HepG2 (cell line): ENCODE measurements around the gene IRF1. TPM values are rescaled to one million over a fixed set of nuclear protein-coding genes. Genes with fewer than 3 reads are reported as not detected.
A peak's percentile ranks its signal among the peaks of the same experiment; 100 is the strongest.

ENCODE experiments used
- BORCS8-MEF2B ChIP-seq: sonication (generic); formaldehyde crosslinking; IDR thresholded peaks from 2 replicates; pipeline ENCODE4 v1.8.0; 2022; ENCODE audit warnings: mild to moderate bottlenecking, missing genetic modification reagents
- CBFB ChIP-seq: sonication (generic); formaldehyde crosslinking; IDR thresholded peaks from 2 replicates; pipeline ENCODE4 v1.4.0; 2020; ENCODE audit warnings: missing genetic modification reagents
- FOXA3 ChIP-seq: IDR thresholded peaks from 2 replicates; pipeline ENCODE4 v1.6.1; 2016; ENCODE audit warnings: missing genetic modification reagents, missing compliant biosample characterization
- FOXK2 ChIP-seq: fragments of 450-650 bp; IDR thresholded peaks from 2 replicates; pipeline ENCODE4 v1.6.1; 2016
- GABPB1 ChIP-seq: IDR thresholded peaks from 2 replicates; pipeline ENCODE4 v1.6.1; 2016; ENCODE audit warnings: mild to moderate bottlenecking, missing genetic modification reagents, moderate library complexity, missing compliant biosample characterization
- GATAD1 ChIP-seq: IDR thresholded peaks from 2 replicates; pipeline ENCODE4 v1.6.1; 2016; ENCODE audit warnings: missing genetic modification reagents, missing compliant biosample characterization
- HDAC1 ChIP-seq: sonication (generic); formaldehyde crosslinking; IDR thresholded peaks from 2 replicates; pipeline ENCODE4 v1.5.1; 2020; ENCODE audit warnings: mild to moderate bottlenecking, missing genetic modification reagents
- HDAC2 ChIP-seq: sonication (generic); formaldehyde crosslinking; IDR thresholded peaks from 2 replicates; pipeline ENCODE4 v1.4.0; 2020; ENCODE audit warnings: missing genetic modification reagents
- HIVEP1 ChIP-seq: sonication (generic); formaldehyde crosslinking; IDR thresholded peaks from 2 replicates; pipeline ENCODE4 v1.4.0; 2020; ENCODE audit warnings: mild to moderate bottlenecking, missing genetic modification reagents
- MTF2 ChIP-seq: sonication (generic); formaldehyde crosslinking; IDR thresholded peaks from 2 replicates; pipeline ENCODE4 v1.5.0; 2020; ENCODE audit warnings: missing genetic modification reagents, borderline replicate concordance
- NFE2L1 ChIP-seq: sonication (generic); formaldehyde crosslinking; IDR thresholded peaks from 2 replicates; pipeline ENCODE4 v1.4.0; 2020; ENCODE audit warnings: missing genetic modification reagents, mild to moderate bottlenecking, borderline replicate concordance
- NR2C2 ChIP-seq: sonication (generic); formaldehyde crosslinking; IDR thresholded peaks from 2 replicates; pipeline ENCODE4 v1.4.0; 2020; ENCODE audit warnings: missing genetic modification reagents, mild to moderate bottlenecking, moderate library complexity, borderline replicate concordance
- PHF20 ChIP-seq: sonication (generic); formaldehyde crosslinking; IDR thresholded peaks from 2 replicates; pipeline ENCODE4 v1.5.0; 2020; ENCODE audit warnings: mild to moderate bottlenecking, missing genetic modification reagents
- PPARG ChIP-seq: conservative IDR thresholded peaks from 2 replicates; pipeline ENCODE4 v1.6.1; 2016; ENCODE audit warnings: missing biosample characterization, missing genetic modification reagents
- STAT5B ChIP-seq: sonication (generic); formaldehyde crosslinking; IDR thresholded peaks from 2 replicates; pipeline ENCODE4 v1.4.0; 2020; ENCODE audit warnings: missing genetic modification reagents
- TBX2 ChIP-seq: sonication (generic); formaldehyde crosslinking; IDR thresholded peaks from 2 replicates; pipeline ENCODE4 v1.5.0; 2020; ENCODE audit warnings: missing genetic modification reagents, mild to moderate bottlenecking, borderline replicate concordance
- TCF7L2 ChIP-seq: IDR thresholded peaks from 2 replicates; pipeline ENCODE4 v1.6.1; 2011; ENCODE audit warnings: mild to moderate bottlenecking, low read depth, low read length, moderate library complexity
- TGIF2 ChIP-seq: IDR thresholded peaks from 2 replicates; pipeline ENCODE4 v1.6.1; 2016; ENCODE audit warnings: control low read depth, missing compliant biosample characterization
- ZBTB44 ChIP-seq: sonication (generic); formaldehyde crosslinking; IDR thresholded peaks from 2 replicates; pipeline ENCODE4 v1.4.0; 2020; ENCODE audit warnings: missing genetic modification reagents
- ZBTB8A ChIP-seq: sonication (generic); formaldehyde crosslinking; IDR thresholded peaks from 2 replicates; pipeline ENCODE4 v1.4.0; 2020; ENCODE audit warnings: mild to moderate bottlenecking, low read depth, missing genetic modification reagents, borderline replicate concordance
- ZNF496 ChIP-seq: sonication (generic); formaldehyde crosslinking; IDR thresholded peaks from 2 replicates; pipeline ENCODE4 v1.8.1; 2023; ENCODE audit warnings: mild to moderate bottlenecking, moderate library complexity, missing genetic modification reagents; ENCODE audit not compliant: insufficient replicate concordance
- ZNF691 ChIP-seq: sonication (generic); formaldehyde crosslinking; IDR thresholded peaks from 2 replicates; pipeline ENCODE4 v1.4.0; 2020; ENCODE audit warnings: missing genetic modification reagents, low read depth, mild to moderate bottlenecking, borderline replicate concordance
- ZNF883 ChIP-seq: sonication (generic); formaldehyde crosslinking; IDR thresholded peaks from 2 replicates; pipeline ENCODE4 v1.5.1; 2020; ENCODE audit warnings: mild to moderate bottlenecking, missing genetic modification reagents; ENCODE audit errors: not compliant biosample characterization
- polyA plus RNA-seq, 8 experiments: library from polyadenylated mRNA; depleted of rRNA in 3 of 8; stranded (reverse) in 7 of 8; unstranded in 1 of 8; fragments of >200 nt; fragmentation: Illumina TruSeq in 4 of 8; extraction: Trizol in 4 of 8; gene quantifications; 2 replicates each; pipeline versions ENCODE4 v1.2.1 to v1.2.3, GENCODE V29; 2011 to 2016; ENCODE audit warnings: low read depth in 4 of 8, missing spikeins in 1 of 8, mixed read lengths in 1 of 8; ENCODE audit not compliant: insufficient read depth in 1 of 8
- total RNA-seq, 5 experiments: library from RNA; depleted of rRNA; stranded (reverse); fragments of >200 nt; fragmentation: Illumina TruSeq; extraction: Trizol; gene quantifications; 2 replicates each; pipeline ENCODE4 v1.2.3, GENCODE V29; 2016; ENCODE audit warnings: low read depth in 1 of 5
- TF ChIP-seq, protein P1 (sequence below): sonication (generic); formaldehyde crosslinking; IDR thresholded peaks from 2 replicates; pipeline ENCODE4 v1.8.1; 2023; ENCODE audit warnings: mild to moderate bottlenecking, moderate library complexity, missing genetic modification reagents
- TF ChIP-seq, protein P2 (sequence below): IDR thresholded peaks from 2 replicates; pipeline ENCODE4 v1.6.1; 2016; ENCODE audit warnings: mild to moderate bottlenecking
- TF ChIP-seq, protein P3 (sequence below): sonication (generic); formaldehyde crosslinking; IDR thresholded peaks from 2 replicates; pipeline ENCODE4 v1.4.0; 2020; ENCODE audit warnings: mild to moderate bottlenecking, missing genetic modification reagents

The IRF1 gene
- total and polyA plus RNA-seq, 2 of the 13 experiments (the other 11 are each of a cell fraction or from before 2014, with no cell fraction given), result 4.1 to 8.8 TPM

GRCh38 chr5:132495667-132496190, 5.2 kb upstream of the IRF1 start (continued):
- TF ChIP-seq, protein P1, sequence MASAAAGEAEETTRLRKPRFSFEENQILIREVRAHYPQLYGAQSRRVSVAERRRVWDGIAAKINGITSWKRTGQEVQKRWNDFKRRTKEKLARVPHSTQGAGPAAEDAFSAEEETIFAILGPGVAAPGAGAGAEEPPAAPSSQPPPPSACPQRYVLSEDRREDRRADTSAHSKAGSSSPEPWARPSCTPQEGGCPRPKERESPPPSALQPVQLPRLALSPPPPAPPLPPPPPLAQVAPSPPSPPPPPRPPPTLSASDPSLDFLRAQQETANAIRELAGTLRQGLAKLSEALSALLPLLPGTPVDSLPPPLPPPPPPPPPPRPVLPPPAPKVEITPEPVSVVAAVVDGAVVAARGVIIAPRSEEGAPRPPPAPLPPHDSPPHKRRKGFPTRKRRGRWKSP (CRISPR knock-in tag), result peak; percentile 33; the same call in 1 of the 2 replicates
- TF ChIP-seq GABPB1 (CRISPR knock-in tag) (peak; percentile 68), ZNF496 (CRISPR knock-in tag) (no peak), PPARG (CRISPR knock-in tag) (peak; percentile 41; the same call in 1 of the 2 replicates), TCF7L2 (no peak), FOXK2 (no peak), PHF20 (peak; percentile 16; the same call in 1 of the 2 replicates), TBX2 (CRISPR knock-in tag) (peak; percentile 57), HIVEP1 (peak; percentile 69), TGIF2 (CRISPR knock-in tag) (0 out of 2 replicates have a peak, but pooled peaks have one; percentile 58), BORCS8-MEF2B (CRISPR knock-in tag) (0 out of 2 replicates have a peak, but pooled peaks have one; percentile 24), ZBTB44 (CRISPR knock-in tag) (no peak), FOXA3 (CRISPR knock-in tag) (peak; percentile 20; the same call in 1 of the 2 replicates), STAT5B (no peak), CBFB (CRISPR knock-in tag) (no peak), NR2C2 (no peak), MTF2 (CRISPR knock-in tag) (0 out of 2 replicates have a peak, but pooled peaks have one; percentile 24), ZNF883 (CRISPR knock-in tag) (peak; percentile 39), HDAC1 (CRISPR knock-in tag) (peak; percentile 53; the same call in 1 of the 2 replicates), GATAD1 (peak; percentile 20; the same call in 1 of the 2 replicates), ZBTB8A (no peak), ZNF691 (CRISPR knock-in tag) (0 out of 2 replicates have a peak, but pooled peaks have one; percentile 22), HDAC2 (CRISPR knock-in tag) (peak; percentile 21; the same call in 1 of the 2 replicates), NFE2L1 (CRISPR knock-in tag) (no peak)
- TF ChIP-seq, protein P2, sequence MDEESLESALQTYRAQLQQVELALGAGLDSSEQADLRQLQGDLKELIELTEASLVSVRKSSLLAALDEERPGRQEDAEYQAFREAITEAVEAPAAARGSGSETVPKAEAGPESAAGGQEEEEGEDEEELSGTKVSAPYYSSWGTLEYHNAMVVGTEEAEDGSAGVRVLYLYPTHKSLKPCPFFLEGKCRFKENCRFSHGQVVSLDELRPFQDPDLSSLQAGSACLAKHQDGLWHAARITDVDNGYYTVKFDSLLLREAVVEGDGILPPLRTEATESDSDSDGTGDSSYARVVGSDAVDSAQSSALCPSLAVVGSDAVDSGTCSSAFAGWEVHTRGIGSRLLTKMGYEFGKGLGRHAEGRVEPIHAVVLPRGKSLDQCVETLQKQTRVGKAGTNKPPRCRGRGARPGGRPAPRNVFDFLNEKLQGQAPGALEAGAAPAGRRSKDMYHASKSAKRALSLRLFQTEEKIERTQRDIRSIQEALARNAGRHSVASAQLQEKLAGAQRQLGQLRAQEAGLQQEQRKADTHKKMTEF (CRISPR knock-in tag), result peak; percentile 46; the same call in 1 of the 2 replicates
- TF ChIP-seq, protein P3, sequence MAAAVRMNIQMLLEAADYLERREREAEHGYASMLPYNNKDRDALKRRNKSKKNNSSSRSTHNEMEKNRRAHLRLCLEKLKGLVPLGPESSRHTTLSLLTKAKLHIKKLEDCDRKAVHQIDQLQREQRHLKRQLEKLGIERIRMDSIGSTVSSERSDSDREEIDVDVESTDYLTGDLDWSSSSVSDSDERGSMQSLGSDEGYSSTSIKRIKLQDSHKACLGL (CRISPR knock-in tag), result 0 out of 2 replicates have a peak, but pooled peaks have one; percentile 10
